ENCODE data around the gene GPC3.

- no peak for TF ChIP-seq POLR2AphosphoS5 (IDR thresholded peaks at IDR 0.05; ENCODE audit: insufficient read depth in 1 of 2, low read depth in 1 of 2)
- TF ChIP-seq CTCF (IDR thresholded peaks at IDR 0.05), result no peak
- no peak for TF ChIP-seq POLR2A (IDR thresholded peaks at IDR 0.05)
These were observed 242.6 kb downstream of the GPC3 start for GRCh38 chrX:133742602-133743305.
